NCI-H460 (cell line): Measurements from ENCODE around the gene DEFB128. TPM values are rescaled to one million over a fixed set of nuclear protein-coding genes. Genes with fewer than 3 reads are reported as not detected.

Source experiments
- DNase-seq: peaks from one replicate; pipeline ENCODE4 v3.0.0-alpha.2; 2016; ENCODE audit warnings: low read depth; ENCODE audit errors: extremely low read depth
- total RNA-seq: library from RNA; depleted of rRNA; stranded (reverse); fragments of >200 nt; shearing (Covaris generic); gene quantifications from 2 replicates; pipeline ENCODE4 v1.2.3, GENCODE V29; 2014; rRNA removed

DEFB128 gene
- total RNA-seq, 1 experiment from 2014 or later: not detected

DNA sequence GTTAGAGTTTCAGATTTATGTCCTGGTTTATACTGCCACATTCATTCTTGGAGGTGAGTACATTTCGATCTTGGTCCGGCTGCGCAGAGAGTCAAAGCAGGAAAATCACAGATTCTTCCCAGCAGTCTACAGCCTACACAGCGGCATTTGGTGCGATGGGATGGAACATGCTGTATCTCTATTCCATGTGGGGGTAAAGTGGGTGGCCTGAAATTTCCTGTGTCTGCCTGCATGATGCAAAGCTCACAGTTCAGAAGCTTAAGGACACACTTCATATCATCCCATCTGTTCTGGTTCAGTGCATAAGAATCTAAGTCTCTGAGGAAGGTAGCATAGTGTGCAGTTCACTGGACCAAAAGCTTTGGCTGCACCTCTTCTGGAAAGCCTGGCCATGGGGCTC lies 32.4 kb downstream of the DEFB128 start, which contains the start of gene DEFB127:
Gene DEFB127, plus strand, starts transcription at position 301 of the 400 bp plus-strand sequence. Its CDS starts 91 bp downstream, at position 392.
- no peak for DNase-seq

GRCh38 chr20:152131-152530 lies 37.4 kb downstream of the DEFB128 start:
- DNase-seq: no peak

GRCh38 chr20:145877-146276 lies 43.6 kb downstream of the DEFB128 start:
- DNase-seq: no peak

DNA sequence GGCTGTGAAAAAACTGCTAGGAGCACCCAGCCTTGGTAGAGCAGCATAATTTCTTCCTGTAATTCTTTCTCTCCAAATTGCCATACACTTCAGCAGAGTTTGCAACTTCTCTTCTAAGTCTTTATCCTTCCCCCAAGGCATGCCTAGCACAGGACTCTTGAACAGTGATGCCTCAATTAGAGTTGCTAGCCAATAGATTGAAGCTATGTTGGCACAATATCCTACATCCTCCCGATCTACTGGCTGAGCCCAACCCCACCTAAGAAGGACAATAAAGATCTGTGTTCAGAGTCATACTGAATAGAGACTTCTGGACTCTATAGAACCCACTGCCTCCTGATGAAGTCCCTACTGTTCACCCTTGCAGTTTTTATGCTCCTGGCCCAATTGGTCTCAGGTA lies 47.2 kb downstream of the DEFB128 start, which contains the start of gene DEFB126:
Gene DEFB126, plus strand, starts transcription at position 301 of the 400 bp plus-strand sequence. Its CDS starts 39 bp downstream, at position 340.
- DNase-seq: no peak

Other genes with a start within 250 kb of the DEFB128 start
- not detected in 2 replicates for gene DEFB125, start 102.0 kb downstream of the DEFB128 start, total RNA-seq
- gene DEFB126, start 47.1 kb downstream of the DEFB128 start, total RNA-seq: not detected in 2 replicates
- not detected in 2 replicates for gene DEFB127, start 32.3 kb downstream of the DEFB128 start, total RNA-seq
- not detected in 2 replicates for gene DEFB129, start 37.5 kb upstream of the DEFB128 start, total RNA-seq
- gene DEFB132, start 68.0 kb upstream of the DEFB128 start, total RNA-seq: not detected in 2 replicates
- 1.0 and 3.4 TPM in 2 replicates for gene C20orf96, start 101.0 kb upstream of the DEFB128 start, total RNA-seq
- gene ZCCHC3, start 107.9 kb upstream of the DEFB128 start, total RNA-seq: 18.8 and 20.9 TPM in 2 replicates
- 11.0 and 11.1 TPM in 2 replicates for gene SOX12, start 135.8 kb upstream of the DEFB128 start, total RNA-seq
- 16.3 and 26.4 TPM in 2 replicates for gene NRSN2, start 157.4 kb upstream of the DEFB128 start, total RNA-seq
- gene TRIB3, start 191.0 kb upstream of the DEFB128 start, total RNA-seq: 433 and 534 TPM in 2 replicates
- 211 and 227 TPM in 2 replicates for gene RBCK1, start 218.6 kb upstream of the DEFB128 start, total RNA-seq